Measurements from ENCODE around the gene ARHGAP35.
"Not testable (repeated sequence)": the region's sequence is repeated elsewhere in the genome, so short reads cannot be mapped to it uniquely, and the experiment has no call there.

Gene ARHGAP35

GRCh38 chr19:46860846-46861690 lies at the start of gene ARHGAP35:
Gene ARHGAP35 (plus strand): TSS chr19:46860997. CDS start chr19:46918676, 57,679 bp downstream.
- DNase-seq, result peak; percentile 87 to 90

- DNase-seq, result no peak
Measured at GRCh38 chr19:46812977-46813838, 47.6 kb upstream of the ARHGAP35 start.

- no peak for DNase-seq
Measured at GRCh38 chr19:46813839-46814358, 46.9 kb upstream of the ARHGAP35 start.

- DNase-seq, result no peak
Measured at GRCh38 chr19:46815833-46816627, 44.8 kb upstream of the ARHGAP35 start.

GRCh38 chr19:46818812-46819211 lies 42.0 kb upstream of the ARHGAP35 start:
- DNase-seq, result no peak

- peak; percentile 67 to 68 for DNase-seq
Measured at GRCh38 chr19:46821512-46822409, 39.0 kb upstream of the ARHGAP35 start.

GRCh38 chr19:46822410-46822787 lies 38.4 kb upstream of the ARHGAP35 start:
- not testable (repeated sequence) for DNase-seq

- DNase-seq, result no peak
Measured at GRCh38 chr19:46823049-46823448, 37.7 kb upstream of the ARHGAP35 start.

GRCh38 chr19:46824890-46825730 lies 35.7 kb upstream of the ARHGAP35 start:
- peak; percentile 30 for DNase-seq

- DNase-seq, result no peak
Measured at GRCh38 chr19:46825731-46826055, 35.1 kb upstream of the ARHGAP35 start.

GRCh38 chr19:46828484-46828883 lies 32.3 kb upstream of the ARHGAP35 start:
- DNase-seq, result no peak

- no peak for DNase-seq
Measured at GRCh38 chr19:46830864-46831263, 29.9 kb upstream of the ARHGAP35 start.

GRCh38 chr19:46834121-46834520 lies 26.7 kb upstream of the ARHGAP35 start:
- DNase-seq, result no peak

GRCh38 chr19:46834984-46835383 lies 25.8 kb upstream of the ARHGAP35 start:
- no peak for DNase-seq

- no peak for DNase-seq
Measured at GRCh38 chr19:46838160-46838559, 22.6 kb upstream of the ARHGAP35 start.

- no peak for DNase-seq
Measured at GRCh38 chr19:46839752-46840497, 20.9 kb upstream of the ARHGAP35 start.

- DNase-seq, result peak; percentile 62 to 71
Measured at GRCh38 chr19:46840498-46840942, 20.3 kb upstream of the ARHGAP35 start.

GRCh38 chr19:46841458-46842083 lies 19.2 kb upstream of the ARHGAP35 start:
- DNase-seq, result no peak

- DNase-seq, result no peak
Measured at GRCh38 chr19:46842791-46843190, 18.0 kb upstream of the ARHGAP35 start.
